K562 (cell line): ENCODE data around the gene HGS. TPM values are rescaled to one million over a fixed set of nuclear protein-coding genes. Genes with fewer than 3 reads are reported as not detected.

Experiments
- BCL6 ChIP-seq: fragments of 250-450 bp; sonication (Bioruptor Pico); IDR thresholded peaks from 2 replicates; pipeline ENCODE4 v1.4.0; 2020
- ETV5 ChIP-seq: sonication (generic); formaldehyde crosslinking; IDR thresholded peaks from 2 replicates; pipeline ENCODE4 v1.4.0; 2020; ENCODE audit warnings: low read depth, mild to moderate bottlenecking, missing genetic modification reagents
- FIP1L1 ChIP-seq: fragments of 200-400 bp; formaldehyde crosslinking; IDR thresholded peaks from 2 replicates; pipeline ENCODE4 v1.6.1; 2018; ENCODE audit warnings: mild to moderate bottlenecking, low read depth, low read length; ENCODE audit not compliant: poor library complexity, severe bottlenecking
- JUND ChIP-seq, 2 experiments: IDR thresholded peaks; 2 replicates in 1 of 2; 3 replicates in 1 of 2; pipeline ENCODE4 v1.6.1; 2011; ENCODE audit warnings: borderline replicate concordance in 2 of 2, low read depth in 2 of 2, low read length in 2 of 2, improper control_type of control experiment in 1 of 2, missing biosample characterization in 1 of 2, missing genetic modification characterization in 1 of 2, missing genetic modification reagents in 1 of 2
- KLF1 ChIP-seq: fragments of 450-650 bp; IDR thresholded peaks from 2 replicates; pipeline ENCODE4 v1.6.1; 2016; ENCODE audit warnings: missing genetic modification characterization, missing compliant biosample characterization
- MIER1 ChIP-seq: fragments of 450-650 bp; IDR thresholded peaks from 2 replicates; pipeline ENCODE4 v1.6.1; 2016; ENCODE audit warnings: antibody characterized with exemption, mild to moderate bottlenecking, low read depth
- NFE2 ChIP-seq: IDR thresholded peaks from 2 replicates; pipeline ENCODE4 v1.6.1; 2014; ENCODE audit warnings: antibody characterized with exemption, low read depth
- PHB2 ChIP-seq: fragments of 450-650 bp; IDR thresholded peaks from 2 replicates; pipeline ENCODE4 v1.6.1; 2017; ENCODE audit warnings: low read depth
- PHF21A ChIP-seq: fragments of 450-650 bp; IDR thresholded peaks from 2 replicates; pipeline ENCODE4 v1.6.1; 2017; ENCODE audit warnings: low read depth, borderline replicate concordance
- SAP30 ChIP-seq: fragments of 200-600 bp; sonication (generic); IDR thresholded peaks from 2 replicates; pipeline ENCODE4 v1.6.1; 2012; ENCODE audit warnings: borderline replicate concordance, low read depth, mild to moderate bottlenecking, moderate library complexity, low read length, control low read depth, inconsistent platforms; ENCODE audit not compliant: insufficient read depth, poor library complexity, severe bottlenecking
- TAF1 ChIP-seq: IDR thresholded peaks from 2 replicates; pipeline ENCODE4 v1.6.1; 2011; ENCODE audit warnings: mild to moderate bottlenecking, low read length, moderate library complexity; ENCODE audit not compliant: insufficient read depth, control insufficient read depth, severe bottlenecking; ENCODE audit errors: extremely low read depth
- TAF7 ChIP-seq: fragments of 450-650 bp; IDR thresholded peaks from 2 replicates; pipeline ENCODE4 v1.6.1; 2016; ENCODE audit warnings: missing genetic modification characterization, missing compliant biosample characterization
- ZBTB1 ChIP-seq: sonication (generic); formaldehyde crosslinking; IDR thresholded peaks from 2 replicates; pipeline ENCODE4 v1.8.1; 2023; ENCODE audit warnings: missing genetic modification reagents, low read depth, mild to moderate bottlenecking, borderline replicate concordance
- ZNF586 ChIP-seq: fragments of 450-650 bp; formaldehyde crosslinking; conservative IDR thresholded peaks from 2 replicates; pipeline ENCODE4 v1.4.0; 2020; ENCODE audit warnings: mild to moderate bottlenecking, moderate library complexity
- polyA plus RNA-seq, 8 experiments: library from polyadenylated mRNA; depleted of rRNA in 4 of 8; stranded (reverse) in 5 of 8; unstranded in 3 of 8; fragments of >200 nt; fragmentation: Nextera tagmentation in 2 of 8; fragmentation: Illumina TruSeq in 1 of 8; extraction: Ambion mirVana in 2 of 8; extraction: Trizol in 1 of 8; gene quantifications; 2 replicates each; pipeline versions ENCODE4 v1.2.1 to v1.2.3, GENCODE V29; 2011 to 2014; ENCODE audit warnings: inconsistent platforms in 1 of 8, missing spikeins in 1 of 8
- total RNA-seq, 7 experiments: library from RNA; depleted of rRNA in 6 of 7; stranded (reverse); fragments of >200 nt in 6 of 7; fragmentation: Illumina TruSeq in 2 of 7; extraction: Trizol in 2 of 7; gene quantifications; 2 replicates each; pipeline versions ENCODE4 v1.2.1 to v1.2.3, GENCODE V29; 2011 to 2021; ENCODE audit warnings: low replicate concordance in 1 of 7
- TF ChIP-seq, protein P1 (sequence below): fragments of 250-450 bp; sonication (Bioruptor Pico); IDR thresholded peaks from 2 replicates; pipeline ENCODE4 v1.5.0; 2021; ENCODE audit warnings: mild to moderate bottlenecking, borderline replicate concordance
- TF ChIP-seq, protein P2 (sequence below): fragments of 450-650 bp; formaldehyde crosslinking; IDR thresholded peaks from 2 replicates; pipeline ENCODE4 v1.4.0; 2020; ENCODE audit warnings: mild to moderate bottlenecking, moderate library complexity
- TF ChIP-seq, protein P3 (sequence below): sonication (generic); formaldehyde crosslinking; IDR thresholded peaks from 2 replicates; pipeline ENCODE4 v1.9.0; 2022; ENCODE audit warnings: mild to moderate bottlenecking, missing genetic modification reagents
- TF ChIP-seq, protein P4 (sequence below): fragments of 450-650 bp; formaldehyde crosslinking; IDR thresholded peaks from 2 replicates; pipeline ENCODE4 v1.4.0; 2022; ENCODE audit warnings: missing genetic modification characterization
- TF ChIP-seq, protein P5 (sequence below): fragments of 450-650 bp; IDR thresholded peaks from 2 replicates; pipeline ENCODE4 v1.6.1; 2016; ENCODE audit warnings: low read depth, mild to moderate bottlenecking, moderate library complexity

HGS gene
- total and polyA plus RNA-seq, 9 of the 15 experiments (the other 6 are each of a cell fraction or from before 2014, with no cell fraction given): 3.9 to 176 (median 77.1) TPM

DNA sequence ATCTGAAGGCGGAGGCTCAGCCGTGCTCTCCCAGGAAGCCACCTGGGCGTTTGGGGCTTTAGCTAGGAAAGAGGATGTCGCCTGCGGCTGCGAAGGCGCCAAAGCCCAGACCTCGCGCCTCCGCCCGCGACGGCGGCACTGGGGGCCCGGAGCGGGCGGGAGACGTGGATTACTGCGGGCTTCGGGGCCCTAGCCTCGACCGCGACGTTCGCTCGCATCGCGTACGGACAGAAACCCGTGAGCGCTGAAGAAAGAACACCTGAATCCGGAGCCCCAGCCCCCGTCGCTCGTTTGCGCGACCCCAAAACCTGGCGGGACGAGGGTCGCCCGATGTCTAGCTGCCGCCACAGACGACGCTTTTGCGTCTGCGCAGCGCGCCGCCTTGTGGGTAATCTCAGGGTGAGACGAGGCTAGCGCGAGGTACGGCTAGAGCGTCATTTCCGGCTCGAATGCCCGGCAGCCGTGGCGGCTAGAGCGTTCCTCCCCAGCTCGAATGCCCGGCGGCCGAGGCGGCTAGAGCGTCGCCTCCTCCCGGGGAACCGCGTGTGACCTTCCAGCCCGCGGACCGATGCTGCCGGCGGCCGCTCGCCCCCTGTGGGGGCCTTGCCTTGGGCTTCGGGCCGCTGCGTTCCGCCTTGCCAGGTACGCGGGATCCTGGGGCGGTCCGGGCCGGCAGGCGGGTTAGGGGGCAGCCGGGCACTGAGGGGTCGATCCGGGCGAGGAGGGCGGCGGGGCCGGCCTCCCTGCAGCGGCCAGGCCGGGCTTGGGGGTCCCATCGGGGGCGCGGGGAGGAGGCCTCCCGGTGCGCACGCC lies 19.3 kb downstream of the HGS start, which contains the start of gene MRPL12 (continued):
- TF ChIP-seq, protein P1, sequence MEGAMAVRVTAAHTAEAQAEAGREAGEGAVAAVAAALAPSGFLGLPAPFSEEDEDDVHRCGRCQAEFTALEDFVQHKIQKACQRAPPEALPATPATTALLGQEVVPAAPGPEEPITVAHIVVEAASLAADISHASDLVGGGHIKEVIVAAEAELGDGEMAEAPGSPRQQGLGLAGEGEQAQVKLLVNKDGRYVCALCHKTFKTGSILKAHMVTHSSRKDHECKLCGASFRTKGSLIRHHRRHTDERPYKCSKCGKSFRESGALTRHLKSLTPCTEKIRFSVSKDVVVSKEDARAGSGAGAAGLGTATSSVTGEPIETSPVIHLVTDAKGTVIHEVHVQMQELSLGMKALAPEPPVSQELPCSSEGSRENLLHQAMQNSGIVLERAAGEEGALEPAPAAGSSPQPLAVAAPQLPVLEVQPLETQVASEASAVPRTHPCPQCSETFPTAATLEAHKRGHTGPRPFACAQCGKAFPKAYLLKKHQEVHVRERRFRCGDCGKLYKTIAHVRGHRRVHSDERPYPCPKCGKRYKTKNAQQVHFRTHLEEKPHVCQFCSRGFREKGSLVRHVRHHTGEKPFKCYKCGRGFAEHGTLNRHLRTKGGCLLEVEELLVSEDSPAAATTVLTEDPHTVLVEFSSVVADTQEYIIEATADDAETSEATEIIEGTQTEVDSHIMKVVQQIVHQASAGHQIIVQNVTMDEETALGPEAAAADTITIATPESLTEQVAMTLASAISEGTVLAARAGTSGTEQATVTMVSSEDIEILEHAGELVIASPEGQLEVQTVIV (CRISPR knock-in tag): no peak
- TF ChIP-seq PHB2: no peak
- TF ChIP-seq, protein P2, sequence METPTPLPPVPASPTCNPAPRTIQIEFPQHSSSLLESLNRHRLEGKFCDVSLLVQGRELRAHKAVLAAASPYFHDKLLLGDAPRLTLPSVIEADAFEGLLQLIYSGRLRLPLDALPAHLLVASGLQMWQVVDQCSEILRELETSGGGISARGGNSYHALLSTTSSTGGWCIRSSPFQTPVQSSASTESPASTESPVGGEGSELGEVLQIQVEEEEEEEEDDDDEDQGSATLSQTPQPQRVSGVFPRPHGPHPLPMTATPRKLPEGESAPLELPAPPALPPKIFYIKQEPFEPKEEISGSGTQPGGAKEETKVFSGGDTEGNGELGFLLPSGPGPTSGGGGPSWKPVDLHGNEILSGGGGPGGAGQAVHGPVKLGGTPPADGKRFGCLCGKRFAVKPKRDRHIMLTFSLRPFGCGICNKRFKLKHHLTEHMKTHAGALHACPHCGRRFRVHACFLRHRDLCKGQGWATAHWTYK (CRISPR knock-in tag): peak; percentile 73; the same call in 1 of the 2 replicates
- TF ChIP-seq JUND (IDR thresholded peaks at IDR 0.05; ENCODE audit: borderline replicate concordance, low read depth, low read length): peak; percentile 83
- TF ChIP-seq JUND (tag; IDR thresholded peaks at IDR 0.05; ENCODE audit: borderline replicate concordance, low read depth, low read length): no peak; the same call in 2 of the 3 replicates
- peak; percentile 46 for TF ChIP-seq SAP30
- TF ChIP-seq, protein P3, sequence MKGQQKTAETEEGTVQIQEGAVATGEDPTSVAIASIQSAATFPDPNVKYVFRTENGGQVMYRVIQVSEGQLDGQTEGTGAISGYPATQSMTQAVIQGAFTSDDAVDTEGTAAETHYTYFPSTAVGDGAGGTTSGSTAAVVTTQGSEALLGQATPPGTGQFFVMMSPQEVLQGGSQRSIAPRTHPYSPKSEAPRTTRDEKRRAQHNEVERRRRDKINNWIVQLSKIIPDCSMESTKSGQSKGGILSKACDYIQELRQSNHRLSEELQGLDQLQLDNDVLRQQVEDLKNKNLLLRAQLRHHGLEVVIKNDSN (CRISPR knock-in tag): no peak
- TF ChIP-seq, protein P4, sequence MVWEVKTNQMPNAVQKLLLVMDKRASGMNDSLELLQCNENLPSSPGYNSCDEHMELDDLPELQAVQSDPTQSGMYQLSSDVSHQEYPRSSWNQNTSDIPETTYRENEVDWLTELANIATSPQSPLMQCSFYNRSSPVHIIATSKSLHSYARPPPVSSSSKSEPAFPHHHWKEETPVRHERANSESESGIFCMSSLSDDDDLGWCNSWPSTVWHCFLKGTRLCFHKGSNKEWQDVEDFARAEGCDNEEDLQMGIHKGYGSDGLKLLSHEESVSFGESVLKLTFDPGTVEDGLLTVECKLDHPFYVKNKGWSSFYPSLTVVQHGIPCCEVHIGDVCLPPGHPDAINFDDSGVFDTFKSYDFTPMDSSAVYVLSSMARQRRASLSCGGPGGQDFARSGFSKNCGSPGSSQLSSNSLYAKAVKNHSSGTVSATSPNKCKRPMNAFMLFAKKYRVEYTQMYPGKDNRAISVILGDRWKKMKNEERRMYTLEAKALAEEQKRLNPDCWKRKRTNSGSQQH (CRISPR knock-in tag): no peak
- no peak for TF ChIP-seq ZNF586 (CRISPR knock-in tag)
- TF ChIP-seq, protein P5, sequence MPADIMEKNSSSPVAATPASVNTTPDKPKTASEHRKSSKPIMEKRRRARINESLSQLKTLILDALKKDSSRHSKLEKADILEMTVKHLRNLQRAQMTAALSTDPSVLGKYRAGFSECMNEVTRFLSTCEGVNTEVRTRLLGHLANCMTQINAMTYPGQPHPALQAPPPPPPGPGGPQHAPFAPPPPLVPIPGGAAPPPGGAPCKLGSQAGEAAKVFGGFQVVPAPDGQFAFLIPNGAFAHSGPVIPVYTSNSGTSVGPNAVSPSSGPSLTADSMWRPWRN: no peak
- TF ChIP-seq NFE2: 0 out of 2 replicates have a peak, but pooled peaks have one; percentile 22
- TF ChIP-seq TAF7 (tag): peak; percentile 54
- TF ChIP-seq ZBTB1 (CRISPR knock-in tag): peak; percentile 79; the same call in 1 of the 2 replicates
- peak; percentile 92 for TF ChIP-seq TAF1
- TF ChIP-seq KLF1 (tag): no peak; the same call in 1 of the 2 replicates
- TF ChIP-seq BCL6 (CRISPR knock-in tag): no peak
- peak; percentile 91 for TF ChIP-seq ETV5
- TF ChIP-seq MIER1: no peak
- no peak for TF ChIP-seq PHF21A
- TF ChIP-seq FIP1L1: peak; percentile 99
